ENCODE results near the gene TUBA8. TPM values are rescaled to one million over a fixed set of nuclear protein-coding genes. Genes with fewer than 3 reads are reported as not detected.
A peak's percentile ranks its signal among the peaks of the same experiment; 100 is the strongest.
"Not testable (repeated sequence)": the region's sequence is repeated elsewhere in the genome, so short reads cannot be mapped to it uniquely, and the experiment has no call there.

Gene TUBA8
- 1 to 10 TPM in 1 of 2 donors, under 1 TPM in 1; 0.41 to 2.2 TPM for total RNA-seq

DNA sequence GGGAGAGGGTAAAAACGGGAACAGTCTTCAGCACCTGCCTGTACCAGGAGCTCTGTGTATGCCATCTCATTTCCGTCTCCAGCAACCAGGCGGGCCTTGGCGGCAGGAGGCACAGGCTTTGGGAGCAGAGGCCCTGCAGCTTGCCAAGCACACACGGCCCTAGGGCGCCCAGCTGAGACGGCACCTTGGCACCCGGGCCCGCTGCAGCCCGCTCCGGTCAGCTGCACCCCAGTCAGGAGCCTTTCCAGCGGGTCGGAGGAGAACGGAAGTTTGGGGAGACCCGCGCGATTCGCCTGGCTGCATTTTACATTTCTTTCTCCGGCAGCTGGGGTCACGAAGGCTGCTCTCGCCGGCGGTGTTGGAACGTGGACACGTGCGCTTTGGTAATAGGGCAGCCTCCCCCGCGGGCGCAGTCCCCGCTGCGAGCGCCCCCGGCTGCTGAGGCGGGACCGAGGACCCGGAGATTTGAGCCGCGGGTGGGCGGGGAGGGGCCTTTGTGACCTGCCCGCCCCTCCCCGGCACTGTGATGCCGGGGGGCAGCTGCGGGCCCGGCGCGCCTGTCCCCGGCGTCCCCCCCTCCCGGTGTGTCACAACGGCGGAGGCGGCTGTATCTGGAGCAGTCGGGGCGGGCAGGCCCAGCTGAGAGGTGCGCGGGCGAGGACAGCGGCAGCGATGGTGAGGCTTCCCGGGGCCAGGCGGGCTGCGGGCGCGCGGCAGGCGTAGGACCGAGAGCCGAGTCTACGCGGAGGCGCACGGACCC is at the start of gene TUBA8:
TUBA8 (plus strand) TSS at position 616 of the 760 bp plus-strand sequence; CDS start at position 673, 57 bp downstream.
- no peaks in the 10 kb centered on the region for H3K27me3 ChIP-seq (replicated peaks; ENCODE audit: insufficient read depth)
- peaks cover 15 to 17% of the 10 kb centered on the region in 2 donors for H3K4me1 ChIP-seq (ENCODE audit: control insufficient read depth in 1 of 2, low read depth in 2 of 2)
- no peak within 1 kb of the TSS for H3K27ac ChIP-seq
- no peak for ATAC-seq (ENCODE audit: insufficient number of reproducible peaks, low FRiP score, low read depth)
- no peaks in the 10 kb centered on the region for H3K9me3 ChIP-seq
- H3K4me3 ChIP-seq = peak within 1 kb of the TSS; percentile 72
- no peaks in the 10 kb centered on the region for H3K36me3 ChIP-seq
- peak; percentile 10 for DNase-seq (ENCODE audit: low spot score)
- TF ChIP-seq, protein P1, sequence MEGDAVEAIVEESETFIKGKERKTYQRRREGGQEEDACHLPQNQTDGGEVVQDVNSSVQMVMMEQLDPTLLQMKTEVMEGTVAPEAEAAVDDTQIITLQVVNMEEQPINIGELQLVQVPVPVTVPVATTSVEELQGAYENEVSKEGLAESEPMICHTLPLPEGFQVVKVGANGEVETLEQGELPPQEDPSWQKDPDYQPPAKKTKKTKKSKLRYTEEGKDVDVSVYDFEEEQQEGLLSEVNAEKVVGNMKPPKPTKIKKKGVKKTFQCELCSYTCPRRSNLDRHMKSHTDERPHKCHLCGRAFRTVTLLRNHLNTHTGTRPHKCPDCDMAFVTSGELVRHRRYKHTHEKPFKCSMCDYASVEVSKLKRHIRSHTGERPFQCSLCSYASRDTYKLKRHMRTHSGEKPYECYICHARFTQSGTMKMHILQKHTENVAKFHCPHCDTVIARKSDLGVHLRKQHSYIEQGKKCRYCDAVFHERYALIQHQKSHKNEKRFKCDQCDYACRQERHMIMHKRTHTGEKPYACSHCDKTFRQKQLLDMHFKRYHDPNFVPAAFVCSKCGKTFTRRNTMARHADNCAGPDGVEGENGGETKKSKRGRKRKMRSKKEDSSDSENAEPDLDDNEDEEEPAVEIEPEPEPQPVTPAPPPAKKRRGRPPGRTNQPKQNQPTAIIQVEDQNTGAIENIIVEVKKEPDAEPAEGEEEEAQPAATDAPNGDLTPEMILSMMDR (IDR thresholded peaks at IDR 0.05) = no peak

DNA sequence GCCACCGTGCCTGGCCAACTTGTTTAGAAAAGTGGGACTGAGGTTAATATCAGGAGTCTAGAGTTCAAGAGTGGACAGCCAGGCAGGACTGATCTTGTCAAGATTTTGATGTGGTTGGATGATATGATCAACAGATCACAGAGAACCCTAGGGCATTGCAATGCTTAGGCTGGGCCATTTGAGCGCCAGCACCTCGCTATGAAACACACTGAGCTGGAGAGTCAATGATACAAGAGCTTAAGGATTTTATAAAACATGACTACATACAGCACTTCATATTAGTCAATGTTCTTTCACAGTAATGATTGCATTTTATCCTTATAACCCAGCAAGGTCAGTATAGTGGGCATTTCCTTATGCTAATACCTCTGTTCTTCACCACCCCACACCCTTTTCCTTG is 48.2 kb upstream of the TUBA8 start:
- TF ChIP-seq, protein P1 (IDR thresholded peaks at IDR 0.05) = no peak
- Histone ChIP-seq H3K27ac (no peak overlapping the region), H3K27me3 (replicated peaks; ENCODE audit: insufficient read depth) (no peaks in the 10 kb centered on the region), H3K4me3 (no peak overlapping the region), H3K36me3 (no peaks in the 10 kb centered on the region), H3K9me3 (no peaks in the 10 kb centered on the region), H3K4me1 (ENCODE audit: control insufficient read depth in 1 of 2, low read depth in 2 of 2) (peaks cover 6 to 39% of the 10 kb centered on the region in 2 donors)
- no peak for ATAC-seq (ENCODE audit: insufficient number of reproducible peaks, low FRiP score, low read depth)
- DNase-seq (ENCODE audit: low spot score) = no peak

DNA sequence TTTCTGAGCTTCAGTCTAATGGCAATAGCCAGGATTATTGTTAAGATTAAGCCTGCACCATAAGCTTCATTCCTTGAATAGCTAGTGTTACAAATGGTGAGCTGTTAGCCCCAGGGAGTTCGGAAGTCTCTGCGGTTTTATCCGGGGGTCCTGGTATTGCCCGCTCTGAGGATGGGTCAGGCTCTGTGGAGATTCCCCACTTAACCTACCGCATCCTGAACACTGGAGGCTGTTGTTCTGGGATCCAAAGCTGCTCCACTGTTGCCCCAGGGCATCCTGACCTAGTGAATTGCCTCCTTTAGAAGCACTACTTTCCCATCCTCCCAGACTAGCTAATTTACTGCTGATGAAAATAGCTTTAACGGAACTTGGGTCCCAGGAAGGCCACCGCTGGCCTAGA is 47.3 kb upstream of the TUBA8 start:
- no peak overlapping the region for H3K4me3 ChIP-seq
- DNase-seq (ENCODE audit: low spot score) (no peak), ATAC-seq (ENCODE audit: insufficient number of reproducible peaks, low FRiP score, low read depth) (no peak)
- TF ChIP-seq, protein P1 (IDR thresholded peaks at IDR 0.05) = no peak
- no peaks in the 10 kb centered on the region for H3K36me3 ChIP-seq
- H3K4me1 ChIP-seq (ENCODE audit: control insufficient read depth in 1 of 2, low read depth in 2 of 2) = peaks cover 11 to 40% of the 10 kb centered on the region in 2 donors
- H3K27me3 ChIP-seq (replicated peaks; ENCODE audit: insufficient read depth) = no peaks in the 10 kb centered on the region
- no peaks in the 10 kb centered on the region for H3K9me3 ChIP-seq
- H3K27ac ChIP-seq = no peak overlapping the region

DNA sequence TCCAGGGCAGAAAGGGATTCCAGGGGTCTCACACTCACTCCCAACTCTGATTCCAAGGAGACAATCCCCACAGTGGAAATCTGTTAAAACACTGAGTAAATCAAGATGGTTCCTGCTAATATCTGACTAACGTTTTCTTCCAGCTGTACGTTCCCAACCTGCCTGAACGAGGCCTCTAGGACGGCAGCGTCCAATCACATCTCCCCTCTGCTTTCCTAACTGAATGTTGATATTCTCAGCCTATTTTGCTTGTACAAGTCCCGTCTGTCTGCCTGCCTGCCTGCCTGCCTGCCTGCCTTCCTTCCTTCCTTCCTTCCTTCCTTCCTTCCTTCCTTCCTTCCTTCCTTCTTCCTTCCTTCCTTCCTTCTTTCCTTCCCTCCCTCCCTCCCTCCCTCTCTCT is 46.9 kb upstream of the TUBA8 start:
- peaks cover 13 to 39% of the 10 kb centered on the region in 2 donors for H3K4me1 ChIP-seq (ENCODE audit: control insufficient read depth in 1 of 2, low read depth in 2 of 2)
- not testable (repeated sequence) for H3K36me3 ChIP-seq; H3K27me3 ChIP-seq (replicated peaks; ENCODE audit: insufficient read depth); H3K27ac ChIP-seq; H3K9me3 ChIP-seq; H3K4me3 ChIP-seq; DNase-seq (ENCODE audit: low spot score); ATAC-seq (ENCODE audit: insufficient number of reproducible peaks, low FRiP score, low read depth)

DNA sequence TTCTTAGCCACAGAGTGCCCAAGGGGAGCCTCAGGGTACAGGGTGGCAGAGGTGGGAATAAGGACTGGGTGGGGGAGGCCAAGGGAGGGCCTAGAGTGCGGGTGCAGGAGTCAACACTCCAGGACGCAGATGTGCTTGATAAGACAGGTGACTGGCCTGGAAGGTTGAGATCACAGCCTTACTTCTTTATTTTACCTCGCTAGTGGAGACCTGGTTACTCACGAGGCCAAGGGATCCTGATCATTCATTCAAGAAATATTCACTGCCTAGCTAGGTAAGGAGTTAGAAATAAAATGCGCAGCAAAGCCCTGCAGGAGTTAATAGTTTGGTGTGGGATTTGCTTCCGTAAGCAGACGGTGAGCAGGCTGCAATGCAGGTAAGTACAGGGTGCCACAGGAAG is 46.0 kb upstream of the TUBA8 start:
- Histone ChIP-seq H3K4me1 (ENCODE audit: control insufficient read depth in 1 of 2, low read depth in 2 of 2) (peaks cover 19 to 44% of the 10 kb centered on the region in 2 donors), H3K27me3 (replicated peaks; ENCODE audit: insufficient read depth) (no peaks in the 10 kb centered on the region), H3K4me3 (no peak overlapping the region), H3K9me3 (no peaks in the 10 kb centered on the region), H3K27ac (no peak overlapping the region), H3K36me3 (no peaks in the 10 kb centered on the region)
- ATAC-seq (ENCODE audit: insufficient number of reproducible peaks, low FRiP score, low read depth) (no peak), DNase-seq (ENCODE audit: low spot score) (no peak)
- TF ChIP-seq, protein P1 (IDR thresholded peaks at IDR 0.05) = no peak
